ENCODE measurements around the gene STRADA.

The STRADA gene

DNA sequence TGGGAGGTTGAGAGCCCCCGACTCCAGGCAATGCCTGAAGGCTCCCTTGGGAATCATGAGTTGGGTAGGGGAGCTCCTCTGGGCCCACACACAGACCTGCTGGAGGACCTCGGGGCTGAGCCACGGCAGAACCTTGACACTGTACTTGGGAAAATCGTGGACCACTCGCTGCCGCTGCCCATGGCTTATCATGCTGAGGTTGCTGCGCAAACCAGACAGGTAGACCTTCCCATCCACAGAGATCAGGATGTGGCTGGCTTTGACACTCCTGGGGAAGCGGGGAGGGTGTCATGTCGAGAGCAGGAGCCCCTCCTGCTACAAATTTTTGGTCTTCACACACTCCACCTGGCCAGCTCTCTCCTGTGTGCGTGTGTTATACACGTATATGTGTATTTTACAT, 34.4 kb downstream of the STRADA start:
- H3K4me3 ChIP-seq (ENCODE audit: control insufficient read depth, low read depth, low read length) = no peak overlapping the region
- TF ChIP-seq, protein P1, sequence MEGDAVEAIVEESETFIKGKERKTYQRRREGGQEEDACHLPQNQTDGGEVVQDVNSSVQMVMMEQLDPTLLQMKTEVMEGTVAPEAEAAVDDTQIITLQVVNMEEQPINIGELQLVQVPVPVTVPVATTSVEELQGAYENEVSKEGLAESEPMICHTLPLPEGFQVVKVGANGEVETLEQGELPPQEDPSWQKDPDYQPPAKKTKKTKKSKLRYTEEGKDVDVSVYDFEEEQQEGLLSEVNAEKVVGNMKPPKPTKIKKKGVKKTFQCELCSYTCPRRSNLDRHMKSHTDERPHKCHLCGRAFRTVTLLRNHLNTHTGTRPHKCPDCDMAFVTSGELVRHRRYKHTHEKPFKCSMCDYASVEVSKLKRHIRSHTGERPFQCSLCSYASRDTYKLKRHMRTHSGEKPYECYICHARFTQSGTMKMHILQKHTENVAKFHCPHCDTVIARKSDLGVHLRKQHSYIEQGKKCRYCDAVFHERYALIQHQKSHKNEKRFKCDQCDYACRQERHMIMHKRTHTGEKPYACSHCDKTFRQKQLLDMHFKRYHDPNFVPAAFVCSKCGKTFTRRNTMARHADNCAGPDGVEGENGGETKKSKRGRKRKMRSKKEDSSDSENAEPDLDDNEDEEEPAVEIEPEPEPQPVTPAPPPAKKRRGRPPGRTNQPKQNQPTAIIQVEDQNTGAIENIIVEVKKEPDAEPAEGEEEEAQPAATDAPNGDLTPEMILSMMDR (conservative IDR thresholded peaks at IDR 0.05; ENCODE audit: control insufficient read depth, insufficient read depth, low read depth, low read length) = no peak
- no peak for DNase-seq (ENCODE audit: low read depth)

DNA sequence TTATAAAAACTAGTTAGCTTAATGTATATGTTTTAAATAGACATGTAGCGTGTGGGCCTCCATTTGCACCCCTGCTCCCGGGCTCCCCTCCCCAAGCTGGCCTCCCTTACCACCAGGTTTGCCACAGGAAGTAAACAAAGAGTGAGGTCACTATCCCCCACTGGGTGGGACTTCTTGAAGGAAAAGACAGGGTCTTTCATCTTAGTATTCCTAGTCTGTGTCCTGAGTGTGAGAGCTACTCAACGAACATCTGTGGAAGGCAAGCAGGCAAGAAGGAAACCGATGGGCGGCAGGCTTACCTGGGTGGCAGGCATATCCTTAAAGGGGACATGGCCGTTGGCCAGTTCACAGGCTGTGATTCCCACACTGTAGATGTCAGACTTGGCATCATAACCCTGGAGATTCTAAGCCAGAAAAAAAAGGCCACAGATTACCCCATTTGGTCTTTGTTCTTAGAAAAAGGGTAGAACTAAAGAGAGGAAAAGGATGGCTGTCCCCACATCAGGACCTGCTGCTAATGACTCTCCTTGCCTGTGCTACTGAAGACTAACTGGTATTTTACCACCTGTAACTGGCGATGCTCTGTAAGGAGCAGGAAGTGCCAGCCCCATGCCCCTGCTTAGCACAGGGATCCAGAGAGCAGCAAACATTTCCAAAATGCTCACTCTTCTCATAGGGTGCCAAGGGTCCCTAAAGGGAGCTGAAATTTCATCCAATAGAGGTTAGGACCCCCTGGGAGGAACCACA, 35.1 kb downstream of the STRADA start:
- TF ChIP-seq, protein P1 (conservative IDR thresholded peaks at IDR 0.05; ENCODE audit: control insufficient read depth, insufficient read depth, low read depth, low read length) = no peak
- H3K4me3 ChIP-seq (ENCODE audit: control insufficient read depth, low read depth, low read length) = no peak overlapping the region
- no peak for DNase-seq (ENCODE audit: low read depth)

DNA sequence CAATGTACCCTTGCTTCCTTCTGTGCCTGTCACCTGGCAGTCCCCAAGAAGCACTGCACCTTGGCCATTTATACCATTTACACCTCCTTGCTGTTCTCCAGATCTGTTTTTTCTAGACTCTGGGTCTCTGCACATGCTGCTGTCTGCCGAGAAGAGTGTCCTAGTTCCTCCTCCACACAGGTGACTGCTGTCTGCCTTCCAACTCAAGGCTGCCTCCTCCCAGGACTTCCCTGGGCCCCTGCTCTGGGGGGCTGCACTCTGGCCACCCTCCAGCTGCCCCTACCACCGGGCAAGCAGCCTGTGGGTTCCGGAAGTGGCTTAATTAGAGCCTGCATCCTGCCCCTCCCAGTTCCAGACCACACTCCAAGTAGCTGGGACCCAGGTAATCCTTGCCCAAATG, 35.9 kb downstream of the STRADA start:
- TF ChIP-seq, protein P1 (conservative IDR thresholded peaks at IDR 0.05; ENCODE audit: control insufficient read depth, insufficient read depth, low read depth, low read length) = no peak
- no peak overlapping the region for H3K4me3 ChIP-seq (ENCODE audit: control insufficient read depth, low read depth, low read length)
- no peak for DNase-seq (ENCODE audit: low read depth)

GRCh38 chr17:63704836-63705235, 36.8 kb downstream of the STRADA start:
- no peak overlapping the region for H3K4me3 ChIP-seq (ENCODE audit: control insufficient read depth, low read depth, low read length)
- no peak for DNase-seq (ENCODE audit: low read depth)
- TF ChIP-seq, protein P1 (conservative IDR thresholded peaks at IDR 0.05; ENCODE audit: control insufficient read depth, insufficient read depth, low read depth, low read length) = no peak

DNA sequence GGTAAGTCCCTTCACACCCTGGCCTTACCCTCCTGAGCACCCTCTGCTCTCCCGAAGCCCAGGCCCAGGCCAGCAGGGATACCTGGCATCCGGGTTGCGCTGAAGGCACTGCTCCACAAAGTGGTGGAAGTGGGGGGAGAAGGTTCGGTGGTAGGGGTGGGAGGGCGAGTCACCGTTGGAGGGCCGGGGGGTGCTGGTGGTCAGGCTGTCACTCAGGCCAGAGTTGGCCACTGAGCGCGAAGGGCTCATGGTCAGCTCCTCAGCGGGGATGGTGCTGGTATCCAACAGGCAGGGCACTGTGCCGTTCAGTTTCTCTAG, 37.4 kb downstream of the STRADA start:
- no peak for DNase-seq (ENCODE audit: low read depth)
- TF ChIP-seq, protein P1 (conservative IDR thresholded peaks at IDR 0.05; ENCODE audit: control insufficient read depth, insufficient read depth, low read depth, low read length) = no peak
- H3K4me3 ChIP-seq (ENCODE audit: control insufficient read depth, low read depth, low read length) = no peak overlapping the region

DNA sequence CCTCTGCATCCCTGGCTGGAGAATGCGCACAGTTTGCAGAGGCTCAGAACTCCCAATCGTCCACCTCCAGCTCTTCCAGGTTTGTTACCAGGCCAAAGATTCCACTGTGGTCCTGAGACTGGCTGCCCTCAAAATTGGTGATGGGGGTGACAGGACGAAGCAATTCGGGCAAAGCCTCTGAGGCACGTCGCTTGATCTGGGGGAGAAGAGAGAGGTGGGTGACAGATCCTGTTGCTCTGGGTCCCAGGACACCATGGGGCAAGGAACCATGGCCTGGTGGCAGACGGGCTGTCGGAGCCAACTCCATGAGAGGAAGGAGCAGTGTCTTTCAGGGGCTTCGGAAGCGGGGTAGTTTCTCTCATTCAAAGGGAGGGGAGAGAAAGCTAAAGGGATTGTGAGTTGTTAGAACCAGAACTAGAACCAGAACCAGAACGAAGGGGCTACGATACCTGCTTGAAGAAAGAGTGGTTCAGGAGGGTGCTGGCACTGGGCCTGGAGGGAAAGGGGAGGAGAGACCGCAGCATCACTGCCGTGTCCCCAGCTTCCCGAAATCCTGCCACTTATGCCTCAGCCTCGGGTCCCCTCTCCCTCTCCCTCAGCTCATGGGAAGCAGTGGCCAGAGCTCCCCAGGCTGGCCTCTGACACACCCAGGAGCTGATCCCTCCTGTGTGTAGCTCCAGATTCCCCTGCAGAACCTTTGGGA, 37.9 kb downstream of the STRADA start:
- DNase-seq (ENCODE audit: low read depth) = no peak
- TF ChIP-seq, protein P1 (conservative IDR thresholded peaks at IDR 0.05; ENCODE audit: control insufficient read depth, insufficient read depth, low read depth, low read length) = no peak
- H3K4me3 ChIP-seq (ENCODE audit: control insufficient read depth, low read depth, low read length) = no peak overlapping the region

Data from fibroblast of mammary gland (primary cell).